Mucosa of rectum (tissue), 2 donors: ENCODE results near the gene PCDHGB6.
A peak's percentile ranks its signal among the peaks of the same experiment; 100 is the strongest.
"Not testable (repeated sequence)": the region's sequence is repeated elsewhere in the genome, so short reads cannot be mapped to it uniquely, and the experiment has no call there.

Experiments used
- H3K27ac ChIP-seq, 2 donors: one replicate each; pipeline ENCODE4 v1.7.0; 2013; ENCODE audit warnings: inconsistent platforms in 2 of 2, low read depth in 2 of 2, low read length in 2 of 2
- H3K27me3 ChIP-seq, 2 donors: one replicate each; pipeline ENCODE4 v1.7.0; 2013; ENCODE audit warnings: low read length in 2 of 2; ENCODE audit not compliant: control insufficient read depth in 2 of 2, insufficient read depth in 2 of 2
- H3K36me3 ChIP-seq, 2 donors: one replicate each; pipeline ENCODE4 v1.7.0; 2013; ENCODE audit warnings: low read length in 2 of 2; ENCODE audit not compliant: control insufficient read depth in 2 of 2, insufficient read depth in 2 of 2
- H3K4me1 ChIP-seq, 2 donors: one replicate each; pipeline ENCODE4 v1.7.0; 2013; ENCODE audit warnings: low read length in 2 of 2, mild to moderate bottlenecking in 1 of 2; ENCODE audit not compliant: control insufficient read depth in 2 of 2, insufficient read depth in 2 of 2
- H3K4me3 ChIP-seq, 2 donors: one replicate each; pipeline ENCODE4 v1.7.0; 2013; ENCODE audit warnings: low read length in 2 of 2
- H3K9ac ChIP-seq, 2 donors: one replicate each; pipeline ENCODE4 v1.7.0; 2013; ENCODE audit warnings: low read length in 2 of 2, low read depth in 1 of 2, mild to moderate bottlenecking in 1 of 2
- H3K9me3 ChIP-seq, 2 donors: one replicate each; pipeline ENCODE4 v1.7.0; 2013; ENCODE audit warnings: low read length in 2 of 2; ENCODE audit not compliant: control insufficient read depth in 2 of 2
- donor health status: healthy.
- donor health status: Normal muscosa, but diverticular disease.

Gene PCDHGB6

DNA sequence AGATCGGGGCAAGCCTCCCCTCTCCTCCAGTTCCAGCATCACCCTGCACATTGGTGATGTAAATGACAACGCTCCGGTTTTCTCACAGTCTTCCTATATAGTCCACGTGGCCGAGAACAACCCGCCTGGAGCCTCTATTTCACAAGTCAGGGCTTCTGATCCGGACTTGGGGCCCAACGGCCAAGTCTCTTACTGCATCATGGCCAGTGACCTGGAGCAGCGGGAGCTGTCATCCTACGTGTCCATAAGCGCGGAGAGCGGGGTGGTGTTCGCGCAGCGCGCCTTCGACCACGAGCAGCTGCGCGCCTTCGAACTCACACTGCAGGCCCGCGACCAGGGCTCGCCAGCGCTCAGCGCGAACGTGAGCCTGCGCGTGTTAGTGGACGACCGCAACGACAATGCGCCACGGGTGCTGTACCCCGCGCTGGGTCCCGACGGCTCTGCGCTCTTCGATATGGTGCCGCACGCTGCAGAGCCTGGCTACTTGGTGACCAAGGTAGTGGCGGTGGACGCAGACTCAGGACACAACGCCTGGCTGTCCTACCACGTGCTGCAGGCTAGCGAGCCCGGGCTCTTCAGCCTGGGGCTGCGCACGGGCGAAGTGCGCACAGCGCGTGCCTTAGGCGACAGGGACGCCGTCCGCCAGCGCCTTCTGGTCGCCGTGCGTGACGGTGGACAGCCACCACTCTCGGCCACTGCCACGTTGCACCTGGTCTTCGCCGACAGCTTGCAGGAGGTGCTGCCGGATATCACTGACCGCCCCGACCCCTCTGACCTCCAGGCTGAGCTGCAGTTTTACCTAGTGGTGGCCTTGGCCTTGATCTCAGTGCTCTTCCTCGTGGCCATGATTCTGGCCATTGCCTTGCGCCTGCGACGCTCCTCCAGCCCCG, 18.4 kb upstream of the PCDHGB6 start:
- Histone ChIP-seq H3K36me3 (no peaks in the 10 kb centered on the region), H3K9ac (no peak overlapping the region), H3K4me1 (no peaks in the 10 kb centered on the region), H3K27me3 (no peaks in the 10 kb centered on the region), H3K4me3 (no peak overlapping the region), H3K9me3 (peaks cover 10 to 48% of the 10 kb centered on the region in 2 donors), H3K27ac (no peak overlapping the region)

DNA sequence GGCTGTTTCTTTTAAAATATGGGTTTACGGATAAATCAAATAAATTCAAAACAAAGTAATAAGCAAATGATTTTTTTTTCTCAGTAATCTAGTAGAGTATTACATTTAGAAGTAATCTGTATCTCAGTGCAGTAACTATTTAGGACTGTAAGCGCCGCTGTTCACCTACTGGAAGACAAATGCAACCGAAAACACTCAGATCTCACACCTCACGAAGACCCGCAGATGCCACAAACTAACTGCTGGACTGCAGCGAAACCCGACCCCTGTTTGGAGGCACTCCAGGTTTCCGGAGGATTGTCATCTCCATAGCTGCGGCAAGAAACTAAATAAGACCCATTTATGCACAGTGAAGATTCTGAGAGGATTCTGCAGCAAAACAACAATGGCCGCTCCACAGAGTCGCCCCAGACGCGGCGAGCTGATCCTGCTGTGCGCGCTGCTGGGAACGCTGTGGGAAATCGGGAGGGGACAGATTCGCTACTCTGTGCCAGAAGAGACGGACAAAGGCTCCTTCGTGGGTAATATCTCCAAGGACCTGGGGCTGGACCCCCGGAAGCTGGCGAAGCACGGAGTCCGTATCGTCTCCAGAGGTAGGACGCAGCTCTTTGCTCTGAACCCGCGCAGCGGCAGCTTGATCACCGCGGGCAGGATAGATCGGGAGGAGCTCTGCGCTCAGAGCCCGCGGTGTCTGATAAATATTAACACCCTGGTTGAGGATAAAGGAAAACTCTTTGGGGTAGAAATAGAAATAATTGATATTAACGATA, 15.2 kb upstream of the PCDHGB6 start, which contains the start of gene PCDHGA8:
TSS of gene PCDHGA8 (plus strand) at position 205 of the 770 bp plus-strand sequence. CDS start at position 386, 181 bp downstream.
- no peak within 1 kb of the TSS for H3K27ac ChIP-seq
- H3K27me3 ChIP-seq: no peaks in the 10 kb centered on the region
- H3K36me3 ChIP-seq: no peaks in the 10 kb centered on the region
- H3K4me3 ChIP-seq: no peak within 1 kb of the TSS
- H3K4me1 ChIP-seq: no peaks in the 10 kb centered on the region
- H3K9me3 ChIP-seq: peaks cover 14 to 45% of the 10 kb centered on the region in 2 donors
- H3K9ac ChIP-seq: no peak within 1 kb of the TSS

DNA sequence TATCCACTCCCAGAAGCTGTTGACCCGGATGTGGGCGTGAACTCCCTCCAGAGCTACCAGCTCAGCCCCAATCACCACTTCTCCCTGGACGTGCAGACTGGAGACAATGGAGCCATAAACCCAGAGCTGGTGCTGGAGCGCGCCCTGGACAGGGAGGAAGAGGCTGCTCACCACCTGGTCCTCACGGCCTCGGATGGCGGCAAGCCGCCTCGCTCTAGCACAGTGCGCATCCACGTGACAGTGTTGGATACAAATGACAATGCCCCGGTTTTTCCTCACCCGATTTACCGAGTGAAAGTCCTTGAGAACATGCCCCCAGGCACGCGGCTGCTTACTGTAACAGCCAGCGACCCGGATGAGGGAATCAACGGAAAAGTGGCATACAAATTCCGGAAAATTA, 14.6 kb upstream of the PCDHGB6 start:
- Histone ChIP-seq H3K4me1 (no peaks in the 10 kb centered on the region), H3K9ac (no peak overlapping the region), H3K9me3 (peaks cover 13 to 43% of the 10 kb centered on the region in 2 donors), H3K36me3 (no peaks in the 10 kb centered on the region), H3K27ac (no peak overlapping the region), H3K4me3 (no peak overlapping the region), H3K27me3 (no peaks in the 10 kb centered on the region)

DNA sequence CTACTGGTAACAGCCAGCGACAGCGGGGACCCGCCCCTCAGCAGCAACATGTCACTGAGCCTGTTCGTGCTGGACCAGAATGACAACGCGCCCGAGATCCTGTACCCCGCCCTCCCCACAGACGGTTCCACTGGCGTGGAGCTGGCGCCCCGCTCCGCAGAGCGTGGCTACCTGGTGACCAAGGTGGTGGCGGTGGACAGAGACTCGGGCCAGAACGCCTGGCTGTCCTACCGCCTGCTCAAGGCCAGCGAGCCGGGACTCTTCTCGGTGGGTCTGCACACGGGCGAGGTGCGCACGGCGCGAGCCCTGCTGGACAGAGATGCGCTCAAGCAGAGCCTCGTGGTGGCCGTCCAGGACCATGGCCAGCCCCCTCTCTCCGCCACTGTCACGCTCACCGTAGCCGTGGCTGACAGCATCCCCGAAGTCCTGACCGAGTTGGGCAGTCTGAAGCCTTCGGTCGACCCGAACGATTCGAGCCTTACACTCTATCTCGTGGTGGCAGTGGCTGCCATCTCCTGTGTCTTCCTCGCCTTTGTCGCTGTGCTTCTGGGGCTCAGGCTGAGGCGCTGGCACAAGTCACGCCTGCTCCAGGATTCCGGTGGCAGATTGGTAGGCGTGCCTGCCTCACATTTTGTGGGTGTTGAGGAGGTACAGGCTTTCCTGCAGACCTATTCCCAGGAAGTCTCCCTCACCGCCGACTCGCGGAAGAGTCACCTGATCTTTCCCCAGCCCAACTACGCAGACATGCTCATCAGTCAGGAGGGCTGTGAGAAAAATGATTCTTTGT, 13.2 kb upstream of the PCDHGB6 start:
- H3K4me3 ChIP-seq, H3K4me1 ChIP-seq, H3K36me3 ChIP-seq, H3K27ac ChIP-seq, H3K9ac ChIP-seq, H3K27me3 ChIP-seq: not testable (repeated sequence)
- peaks cover 16 to 38% of the 10 kb centered on the region in 2 donors for H3K9me3 ChIP-seq

DNA sequence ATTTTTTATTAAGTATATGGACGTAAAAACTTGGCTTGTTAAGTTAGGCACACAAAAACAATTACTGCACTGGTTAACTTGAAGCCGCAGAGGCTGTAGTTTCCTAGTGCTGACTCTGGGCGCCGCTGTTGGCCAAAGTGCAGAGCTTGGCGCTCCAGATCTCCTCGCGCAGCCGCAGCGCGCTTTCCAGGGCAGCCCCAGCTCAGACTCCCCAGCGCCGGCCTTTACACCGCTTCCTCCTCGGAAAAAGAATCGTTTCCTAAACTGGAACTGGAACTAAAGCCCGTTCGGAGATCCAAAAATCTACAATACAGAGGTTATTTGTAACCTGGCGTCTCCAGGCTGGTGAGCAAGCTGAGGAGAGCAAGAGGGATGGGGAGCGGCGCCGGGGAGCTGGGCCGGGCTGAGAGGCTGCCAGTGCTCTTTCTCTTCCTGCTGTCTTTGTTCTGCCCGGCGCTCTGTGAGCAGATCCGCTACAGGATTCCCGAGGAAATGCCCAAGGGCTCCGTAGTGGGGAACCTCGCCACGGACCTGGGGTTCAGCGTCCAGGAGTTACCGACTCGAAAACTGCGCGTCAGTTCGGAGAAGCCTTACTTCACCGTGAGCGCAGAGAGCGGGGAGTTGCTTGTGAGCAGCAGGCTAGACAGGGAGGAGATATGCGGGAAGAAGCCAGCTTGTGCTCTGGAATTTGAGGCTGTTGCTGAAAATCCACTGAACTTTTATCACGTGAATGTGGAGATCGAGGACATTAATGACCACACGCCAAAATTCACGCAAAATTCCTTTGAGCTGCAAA, 9.9 kb upstream of the PCDHGB6 start, which contains the start of gene PCDHGB5:
TSS of gene PCDHGB5 (plus strand) at position 192 of the 796 bp plus-strand sequence. CDS start at position 373, 181 bp downstream.
- H3K4me1 ChIP-seq, H3K27me3 ChIP-seq, H3K36me3 ChIP-seq, H3K27ac ChIP-seq, H3K9ac ChIP-seq: not testable (repeated sequence)
- H3K4me3 ChIP-seq: peak within 1 kb of the TSS; percentile 16 to 48
- peaks cover 32 to 39% of the 10 kb centered on the region in 2 donors for H3K9me3 ChIP-seq

DNA sequence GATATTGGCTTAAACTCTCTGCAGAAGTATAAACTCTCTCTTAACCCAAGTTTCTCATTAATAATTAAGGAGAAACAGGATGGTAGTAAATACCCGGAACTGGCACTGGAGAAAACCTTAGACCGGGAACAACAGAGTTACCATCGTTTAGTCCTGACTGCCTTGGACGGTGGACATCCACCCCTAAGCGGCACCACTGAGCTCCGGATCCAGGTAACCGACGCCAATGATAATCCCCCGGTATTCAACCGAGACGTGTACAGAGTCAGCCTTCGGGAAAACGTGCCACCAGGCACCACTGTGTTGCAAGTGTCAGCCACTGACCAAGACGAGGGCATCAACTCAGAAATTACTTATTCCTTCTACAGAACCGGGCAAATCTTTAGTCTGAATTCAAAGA, 9.2 kb upstream of the PCDHGB6 start:
- Histone ChIP-seq H3K9ac (no peak overlapping the region), H3K27me3 (peaks cover 0 to 3% of the 10 kb centered on the region in 2 donors), H3K36me3 (no peaks in the 10 kb centered on the region), H3K4me1 (no peaks in the 10 kb centered on the region), H3K27ac (no peak overlapping the region), H3K9me3 (peaks cover 35 to 36% of the 10 kb centered on the region in 2 donors), H3K4me3 (peak overlapping the region; percentile 5 to 16)

DNA sequence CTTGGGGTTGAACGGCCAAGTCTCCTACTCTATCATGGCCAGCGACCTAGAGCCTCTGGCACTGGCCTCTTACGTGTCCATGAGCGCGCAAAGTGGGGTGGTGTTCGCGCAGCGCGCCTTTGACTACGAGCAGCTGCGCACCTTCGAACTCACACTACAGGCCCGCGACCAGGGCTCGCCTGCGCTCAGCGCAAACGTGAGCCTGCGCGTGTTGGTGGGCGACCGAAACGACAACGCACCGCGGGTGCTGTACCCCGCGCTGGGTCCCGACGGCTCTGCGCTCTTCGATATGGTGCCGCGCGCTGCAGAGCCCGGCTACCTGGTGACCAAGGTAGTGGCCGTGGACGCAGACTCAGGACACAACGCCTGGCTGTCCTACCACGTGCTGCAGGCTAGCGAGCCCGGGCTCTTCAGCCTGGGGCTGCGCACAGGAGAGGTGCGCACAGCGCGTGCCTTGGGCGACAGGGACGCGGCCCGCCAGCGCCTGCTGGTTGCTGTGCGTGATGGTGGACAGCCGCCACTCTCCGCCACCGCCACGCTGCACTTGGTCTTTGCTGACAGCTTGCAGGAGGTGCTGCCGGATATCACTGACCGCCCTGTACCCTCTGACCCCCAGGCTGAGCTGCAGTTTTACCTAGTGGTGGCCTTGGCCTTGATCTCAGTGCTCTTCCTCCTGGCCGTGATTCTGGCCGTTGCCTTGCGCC, 8.1 kb upstream of the PCDHGB6 start:
- Histone ChIP-seq H3K27ac (no peak overlapping the region), H3K4me1 (no peaks in the 10 kb centered on the region), H3K4me3 (no peak overlapping the region), H3K9me3 (peaks cover 34 to 41% of the 10 kb centered on the region in 2 donors), H3K36me3 (no peaks in the 10 kb centered on the region), H3K27me3 (peaks cover 0 to 3% of the 10 kb centered on the region in 2 donors), H3K9ac (no peak overlapping the region)

DNA sequence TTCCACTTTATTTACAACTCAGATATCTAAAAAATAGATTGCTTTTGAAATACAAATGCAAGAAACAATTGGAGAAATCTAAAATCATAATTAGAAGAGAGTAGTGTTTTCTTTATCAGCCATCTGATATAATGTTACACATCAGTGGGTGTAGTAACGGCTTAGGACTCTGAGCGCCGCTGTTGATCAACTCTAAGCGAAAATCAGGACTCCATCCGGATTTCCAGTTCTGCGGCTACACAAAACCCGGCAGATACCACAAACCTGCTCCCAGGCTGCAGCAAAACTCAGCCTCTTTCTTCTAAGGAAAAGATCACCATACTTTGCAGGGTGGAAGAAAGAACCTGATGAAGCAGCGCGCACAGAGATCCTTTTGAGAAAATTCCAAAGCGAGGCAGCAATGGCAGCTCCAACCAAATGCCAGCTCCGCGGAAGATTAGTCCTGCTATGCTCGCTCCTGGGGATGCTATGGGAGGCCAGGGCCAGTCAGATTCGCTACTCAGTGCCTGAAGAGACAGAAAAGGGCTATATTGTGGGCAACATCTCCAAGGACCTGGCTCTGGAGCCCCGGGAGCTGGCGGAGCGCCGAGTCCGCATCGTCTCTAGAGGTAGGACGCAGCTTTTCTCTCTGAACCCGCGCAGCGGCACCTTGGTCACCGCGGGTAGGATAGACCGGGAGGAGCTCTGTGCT, 5.1 kb upstream of the PCDHGB6 start, which contains the start of gene PCDHGA9:
TSS of gene PCDHGA9 (plus strand) at position 226 of the 691 bp plus-strand sequence. CDS start at position 401, 175 bp downstream.
- no peaks in the 10 kb centered on the region for H3K36me3 ChIP-seq
- no peaks in the 10 kb centered on the region for H3K4me1 ChIP-seq
- H3K9ac ChIP-seq: no peak within 1 kb of the TSS
- H3K4me3 ChIP-seq: peak within 1 kb of the TSS in 1 of 2 donors; percentile 56
- H3K9me3 ChIP-seq: peaks cover 28 to 41% of the 10 kb centered on the region in 2 donors
- H3K27me3 ChIP-seq: peaks cover 0 to 3% of the 10 kb centered on the region in 2 donors
- no peak within 1 kb of the TSS for H3K27ac ChIP-seq
